Heart right ventricle (tissue), 16 donors: ENCODE measurements around the gene ZNG1C. TPM values are rescaled to one million over a fixed set of nuclear protein-coding genes. Genes with fewer than 3 reads are reported as not detected.
A peak's percentile ranks its signal among the peaks of the same experiment; 100 is the strongest.
"Not testable (repeated sequence)": the region's sequence is repeated elsewhere in the genome, so short reads cannot be mapped to it uniquely, and the experiment has no call there.

Source experiments
- ATAC-seq, 8 donors: fragments of 200-7000 bp; cut with Tn5 transposase; one replicate each; pipeline ENCODE4 v1.9.1; 2020; ENCODE audit warnings: mild to moderate bottlenecking in 8 of 8, moderate library complexity in 8 of 8, moderate number of reproducible peaks in 1 of 8
- DNase-seq, 2 donors: peaks; one replicate each; pipeline ENCODE4 v3.0.0-alpha.2; 2020
- H3K27ac ChIP-seq, 10 donors: fragments of 200-600 bp; sonication (generic) in 2 of 10; one replicate each; pipeline versions ENCODE4 v1.5.0 to v1.8.0; 2020 to 2022; ENCODE audit warnings: mild to moderate bottlenecking in 3 of 10
- H3K27me3 ChIP-seq, 7 donors: fragments of 200-600 bp; one replicate each; pipeline ENCODE4 v1.8.0; 2021 to 2022; ENCODE audit warnings: mild to moderate bottlenecking in 2 of 7
- H3K36me3 ChIP-seq, 9 donors: fragments of 200-600 bp; sonication (generic) in 1 of 9; one replicate each; pipeline versions ENCODE4 v1.5.0 to v1.8.0; 2020 to 2022; ENCODE audit warnings: mild to moderate bottlenecking in 2 of 9
- H3K4me1 ChIP-seq, 9 donors: fragments of 200-600 bp; sonication (generic) in 1 of 9; one replicate each; pipeline versions ENCODE4 v1.5.0 to v1.8.0; 2020 to 2022; ENCODE audit warnings: mild to moderate bottlenecking in 4 of 9
- H3K4me3 ChIP-seq, 10 donors: fragments of 200-600 bp; sonication (generic) in 2 of 10; one replicate each; pipeline versions ENCODE4 v1.5.0 to v1.8.0; 2020 to 2022; ENCODE audit warnings: mild to moderate bottlenecking in 7 of 10, moderate library complexity in 2 of 10
- H3K9me3 ChIP-seq, 11 donors: fragments of 200-600 bp in 10 of 11; sonication (generic) in 2 of 11; one replicate each; pipeline versions ENCODE4 v1.5.0 to v1.8.0; 2013 to 2022; ENCODE audit warnings: mild to moderate bottlenecking in 2 of 11, control low read depth in 1 of 11, moderate library complexity in 1 of 11
- WGBS, 2 donors: extraction: QIAGEN DNeasy Blood & Tissue Kit; methylation state at CpG; one replicate each; pipeline ENCODE4 v1.1.7; 2013; ENCODE audit warnings: inconsistent platforms in 1 of 2; 5-methylcytosine and 5-hydroxymethylcytosine counted together
- intact Hi-C, 10 donors: fragments of 100-400 bp; cut with DNase I; formaldehyde crosslinking; loops; one replicate each; pipeline versions ENCODE4 v1.11.1 to v1.14.2; 2022
- long read RNA-seq, 3 donors: library from polyadenylated mRNA; unstranded; transcript quantifications; one replicate each; pipeline ENCODE4 v2.0.0, GENCODE V29; 2020 to 2021
- polyA plus RNA-seq, 2 donors: library from polyadenylated mRNA; stranded (reverse); fragments of 200-250 nt; gene quantifications; one replicate each; pipeline ENCODE4 v1.2.3, GENCODE V29; 2013
- total RNA-seq, 10 donors: library from RNA; stranded (reverse); fragmentation: NEBNext Ultra II Directional in 3 of 10; extraction: Animal tissue kit (Norgen Biotek cat#: 25700) in 3 of 10; gene quantifications; one replicate each; pipeline versions ENCODE4 v1.2.1 to v1.2.4, GENCODE V29; 2021 to 2023
- donor health status: Arrhythmogenic right ventricular cardiomyopathy.
- donor health status: ischemic (EF 13 %, LVEDD 7.1; RV severe dilation, severe dysfunction).
- donor health status: healthy with polysubstance abuse.
- donor health status: DM: no; HTN: yes; CAD: no.
- donor health status: DM: no; HTN: no; CAD: no.
- donor health status: ischemic (EF 25% LVEDD 6.9; RV normal size, moderate dysfunction).
- donor health status: ischemic (EF 25% LVEDD 5.7; RV mildly dilated, moderate dysfunction).
- donor health status: healthy.
- donor health status: DM: yes; HTN: yes; CAD: no.
- donor health status: Ischemic cardiomyopathy.
- donor health status: ischemic (EF 35%, LVEDD 5.7; RV mildly dilated, moderate dysfunction).
- donor health status: nonischemic (EF 11% LVEDD 7.7; RV severe dilation, severe dysfunction).
- donor health status: DM: yes; HTN: yes; CAD: no.
- donor health status: PGD.
- donor health status: ischemic (EF 29% LVEDD 5.4; RV normal size, mild dysfunction).
- donor health status: nonischemic (EF 23%, LVEDD 6.1; RV moderate dilation, normal function).

ZNG1C gene
- total RNA-seq (10 to 100 TPM in 4 of 10 donors, 1 to 10 TPM in 6; 2.3 to 12.4 (median 7.7) TPM), polyA plus RNA-seq (10 to 100 TPM in 1 of 2 donors, 1 to 10 TPM in 1; 6.1 to 14.2 TPM)
- long read RNA-seq, donor 1, transcript CBWD3-206 (3 exons, 1,736 nt), result major isoform, 9 of 17 reads
- long read RNA-seq, donor 1, partial matches to known transcripts, result 0 of 17 reads
- long read RNA-seq, donor 1, other reads (novel, unspliced or antisense), result 6 of 17 reads
- long read RNA-seq, donor 2, transcript CBWD3-206 (3 exons, 1,736 nt), result major isoform, 5 of 11 reads
- long read RNA-seq, donor 2, partial matches to known transcripts, result 0 of 11 reads
- long read RNA-seq, donor 2, other reads (novel, unspliced or antisense), result 6 of 11 reads
- long read RNA-seq, donor 3, partial matches to known transcripts, result 2 of 13 reads
- long read RNA-seq, donor 3, other reads (novel, unspliced or antisense), result 7 of 13 reads

DNA sequence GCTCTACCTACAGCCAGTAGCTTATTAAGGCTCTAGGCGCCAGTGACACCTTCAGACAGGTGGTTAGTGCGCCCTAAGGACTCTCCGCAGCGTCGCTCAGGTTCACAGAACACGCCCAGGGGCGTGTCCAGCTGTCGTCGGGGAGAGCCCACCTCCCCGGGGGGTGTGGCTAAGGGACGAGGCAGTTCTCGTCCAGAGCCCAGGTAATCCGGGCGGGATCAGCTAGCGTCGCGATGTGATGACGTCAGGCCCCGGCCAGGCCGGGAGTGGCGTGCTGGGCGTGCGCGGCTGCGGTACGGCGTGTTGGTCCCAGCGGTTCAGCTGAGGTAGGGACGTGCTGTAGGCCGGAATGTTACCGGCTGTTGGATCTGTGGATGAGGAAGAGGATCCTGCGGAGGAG lies at the start of gene ZNG1C:
Gene ZNG1C (plus strand): TSS at position 301 of the 400 bp plus-strand sequence. CDS start 49 bp downstream, at position 350.
- DNase-seq, intact Hi-C loops, H3K27ac ChIP-seq, H3K9me3 ChIP-seq, H3K4me1 ChIP-seq, H3K36me3 ChIP-seq, H3K27me3 ChIP-seq, H3K4me3 ChIP-seq, ATAC-seq: not testable (repeated sequence)
- WGBS, 2 donors, result no CpG with 5 or more reads among the region's 32 CpGs

DNA sequence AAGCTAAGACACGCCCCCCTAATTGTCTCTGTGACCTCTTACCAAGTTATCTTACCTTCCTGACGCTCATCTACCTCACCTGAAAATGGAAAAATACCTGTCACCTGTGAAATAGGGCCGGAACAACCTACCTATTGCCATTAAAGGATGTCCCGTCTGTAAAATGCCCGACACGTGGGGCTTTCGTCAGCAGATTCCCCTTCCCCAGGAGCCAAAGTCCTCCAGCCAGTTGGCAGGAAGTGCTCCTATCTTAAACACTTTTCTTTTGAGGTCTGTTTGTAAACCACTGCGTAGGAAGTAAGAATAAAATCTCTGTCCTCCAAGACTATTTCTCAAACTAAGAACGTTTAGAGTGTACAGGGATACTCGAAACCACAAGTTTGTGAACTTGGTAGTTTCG lies 654 bp downstream of the ZNG1C start:
- H3K27ac ChIP-seq, H3K27me3 ChIP-seq, H3K9me3 ChIP-seq, H3K36me3 ChIP-seq, ATAC-seq, DNase-seq, H3K4me3 ChIP-seq, intact Hi-C loops, H3K4me1 ChIP-seq: not testable (repeated sequence)
- WGBS, 2 donors, result no CpG with 5 or more reads among the region's 11 CpGs

GRCh38 chr9:68281041-68281440 lies 39.3 kb downstream of the ZNG1C start:
- H3K4me1 ChIP-seq, H3K9me3 ChIP-seq, H3K36me3 ChIP-seq, DNase-seq, H3K27ac ChIP-seq, H3K27me3 ChIP-seq, intact Hi-C loops, ATAC-seq, H3K4me3 ChIP-seq: not testable (repeated sequence)
- 97 to 99% methylated on average over 9 to 10 of the region's 16 CpGs for WGBS, 2 donors

GRCh38 chr9:68302567-68302966 lies 60.8 kb downstream of the ZNG1C start, which contains the start of gene FOXD4L3:
Gene FOXD4L3 (plus strand): TSS chr9:68302867. CDS start chr9:68302952, 85 bp downstream.
- WGBS, 2 donors, result 0 to 7% methylated on average over 3 of the region's 15 CpGs
- ATAC-seq, H3K4me1 ChIP-seq, H3K27ac ChIP-seq, intact Hi-C loops, DNase-seq, H3K27me3 ChIP-seq, H3K36me3 ChIP-seq, H3K9me3 ChIP-seq, H3K4me3 ChIP-seq: not testable (repeated sequence)

DNA sequence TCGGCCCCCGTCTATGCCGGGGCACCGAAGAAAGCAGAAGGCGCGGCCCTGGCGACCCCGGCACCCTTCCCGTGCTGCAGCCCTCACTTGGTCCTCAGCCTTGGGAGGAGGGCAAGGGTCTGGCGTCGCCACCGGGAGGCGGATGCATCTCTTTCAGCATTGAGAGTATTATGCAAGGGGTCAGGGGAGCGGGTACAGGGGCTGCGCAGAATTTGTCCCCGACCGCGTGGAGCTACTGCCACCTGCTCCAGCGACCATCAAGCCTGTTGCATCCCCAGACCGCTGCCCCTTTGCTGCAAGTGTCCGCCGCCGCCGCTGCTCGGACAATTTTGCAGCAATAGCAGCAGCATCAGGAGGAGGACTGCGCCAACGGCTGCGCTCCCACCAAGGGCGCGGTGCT lies 62.0 kb downstream of the ZNG1C start:
- H3K27me3 ChIP-seq, H3K4me1 ChIP-seq, DNase-seq, H3K36me3 ChIP-seq, H3K27ac ChIP-seq, intact Hi-C loops, H3K9me3 ChIP-seq, ATAC-seq, H3K4me3 ChIP-seq: not testable (repeated sequence)
- 1% methylated on average over 8 of the region's 30 CpGs; no CpG with 5 or more reads in 1 of the 2 donors for WGBS, 2 donors

- H3K4me3 ChIP-seq, intact Hi-C loops, DNase-seq, H3K36me3 ChIP-seq, H3K27me3 ChIP-seq, H3K27ac ChIP-seq, H3K9me3 ChIP-seq, ATAC-seq, H3K4me1 ChIP-seq: not testable (repeated sequence)
- WGBS, 2 donors, result 7 to 9% methylated on average over 5 to 7 of the region's 21 CpGs
Measured at GRCh38 chr9:68304212-68304611, 62.4 kb downstream of the ZNG1C start.

DNA sequence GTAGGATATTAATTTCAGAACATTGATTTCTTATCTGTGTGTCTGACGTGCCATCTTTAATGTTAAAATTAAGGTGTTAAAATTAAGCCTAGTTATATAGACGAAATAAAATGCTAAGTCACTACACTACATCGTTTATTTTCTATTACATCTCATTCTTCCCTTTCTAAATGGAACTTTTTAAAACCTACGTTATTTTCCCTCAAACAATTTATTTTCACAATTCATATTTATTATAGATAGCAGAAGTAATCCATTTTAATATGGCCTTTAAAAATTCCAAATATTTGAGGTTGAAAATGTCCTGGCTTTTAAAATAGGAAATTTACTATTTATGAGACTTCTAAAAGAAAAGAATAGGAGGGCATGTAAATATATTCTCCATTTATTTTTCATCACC lies 63.0 kb downstream of the ZNG1C start:
- H3K4me1 ChIP-seq, DNase-seq, H3K36me3 ChIP-seq, H3K27ac ChIP-seq, H3K9me3 ChIP-seq, H3K4me3 ChIP-seq, ATAC-seq, H3K27me3 ChIP-seq, intact Hi-C loops: not testable (repeated sequence)
- WGBS, 2 donors, result 9 to 11% methylated on average over 2 of the region's 4 CpGs

GRCh38 chr9:68305680-68306285 lies 64.0 kb downstream of the ZNG1C start:
- H3K27me3 ChIP-seq, ATAC-seq, intact Hi-C loops, H3K9me3 ChIP-seq, H3K36me3 ChIP-seq, H3K4me1 ChIP-seq, H3K27ac ChIP-seq, DNase-seq, H3K4me3 ChIP-seq: not testable (repeated sequence)
- WGBS, 2 donors, result 20 to 27% methylated on average over 6 to 8 of the region's 21 CpGs

GRCh38 chr9:68306391-68306964 lies 64.7 kb downstream of the ZNG1C start:
- WGBS, 2 donors, result 4 to 11% methylated on average over 22 to 29 of the region's 37 CpGs
- DNase-seq, intact Hi-C loops, H3K4me1 ChIP-seq, H3K9me3 ChIP-seq, H3K4me3 ChIP-seq, H3K36me3 ChIP-seq, H3K27me3 ChIP-seq, H3K27ac ChIP-seq: not testable (repeated sequence)
- ATAC-seq, result peak; percentile 23 to 68 (median 46)

DNA sequence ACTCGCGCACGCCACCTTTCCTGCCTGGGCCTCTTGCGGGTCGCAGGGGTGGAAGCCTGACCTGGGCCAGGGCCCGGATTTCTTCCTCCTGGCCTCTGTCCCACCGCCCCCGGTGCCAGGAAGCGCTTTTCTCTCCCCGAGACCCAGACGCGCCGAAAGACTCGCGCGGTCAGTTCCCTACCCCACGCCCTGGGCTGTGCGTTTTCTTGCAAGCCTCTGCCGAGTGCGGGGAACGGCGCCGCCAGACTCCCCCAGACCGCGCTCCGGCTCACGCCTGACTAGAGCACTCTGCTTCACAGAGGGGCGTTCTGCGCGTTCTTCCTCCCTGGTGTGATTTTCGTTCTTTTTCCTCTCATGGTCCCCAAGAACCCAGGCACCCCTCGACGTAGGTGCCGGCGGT lies 65.3 kb downstream of the ZNG1C start:
- H3K9me3 ChIP-seq, DNase-seq, intact Hi-C loops, H3K4me1 ChIP-seq, H3K4me3 ChIP-seq, H3K27me3 ChIP-seq, H3K27ac ChIP-seq, H3K36me3 ChIP-seq: not testable (repeated sequence)
- peak; percentile 25 to 72 (median 60) for ATAC-seq
- WGBS, 2 donors, result 22% methylated on average over 15 to 16 of the region's 35 CpGs

DNA sequence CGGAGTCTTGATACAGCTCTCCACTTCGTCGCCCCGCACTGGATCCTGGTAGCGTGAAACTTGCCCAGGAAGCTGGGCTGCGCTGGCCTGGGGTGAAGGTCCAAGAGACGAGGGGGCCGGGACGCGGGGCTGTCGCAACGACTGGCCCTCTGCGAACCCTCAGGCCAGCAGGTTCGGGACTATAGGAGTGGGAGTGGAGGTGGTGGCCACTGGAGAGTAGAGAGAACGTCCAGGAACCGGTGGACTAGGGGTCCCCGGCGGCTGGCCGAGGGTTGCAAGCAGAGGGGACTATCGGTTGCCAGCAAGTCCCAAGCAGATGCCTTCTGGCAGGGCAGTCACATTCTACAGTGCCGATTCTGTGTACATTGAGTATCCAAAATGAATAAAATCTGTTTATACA lies 65.9 kb downstream of the ZNG1C start:
- DNase-seq, H3K36me3 ChIP-seq, H3K27me3 ChIP-seq, intact Hi-C loops, H3K9me3 ChIP-seq, H3K4me3 ChIP-seq, H3K27ac ChIP-seq, H3K4me1 ChIP-seq: not testable (repeated sequence)
- peak; percentile 6 to 68 (median 32) for ATAC-seq
- WGBS, 2 donors, result 16 to 29% methylated on average over 16 to 17 of the region's 21 CpGs
